Epithelial cell of esophagus (primary cell): ENCODE measurements around the gene UBTF.

Experiments
- DNase-seq: peaks from one replicate; pipeline ENCODE4 v3.0.0; 2010; ENCODE audit warnings: low read depth
- H3K4me3 ChIP-seq: 2 replicates; pipeline ENCODE4 v1.5.1; 2011; ENCODE audit warnings: mild to moderate bottlenecking, low read length, control low read depth
- CTCF ChIP-seq: IDR thresholded peaks from 2 replicates; pipeline ENCODE4 v1.5.1; 2011; ENCODE audit warnings: low read depth, mild to moderate bottlenecking, low read length, control low read depth, inconsistent platforms; ENCODE audit not compliant: insufficient read depth; ENCODE audit errors: missing control alignments

UBTF gene

GRCh38 chr17:44209786-44210341, 9.6 kb downstream of the UBTF start:
- H3K4me3 ChIP-seq, result no peak overlapping the region
- TF ChIP-seq CTCF, result no peak
- peak; percentile 73 for DNase-seq

GRCh38 chr17:44207743-44208142, 11.7 kb downstream of the UBTF start:
- DNase-seq, result no peak
- no peak for TF ChIP-seq CTCF

GRCh38 chr17:44207319-44207718, 12.2 kb downstream of the UBTF start:
- H3K4me3 ChIP-seq, result no peak overlapping the region
- no peak for TF ChIP-seq CTCF
- DNase-seq, result no peak

More at GRCh38 chr17:44207743-44208142, 11.7 kb downstream of the UBTF start:
- H3K4me3 ChIP-seq, result no peak overlapping the region

- TF ChIP-seq CTCF, result no peak
- DNase-seq, result no peak
- no peak overlapping the region for H3K4me3 ChIP-seq
These were observed 12.7 kb downstream of the UBTF start for GRCh38 chr17:44206825-44207155.

- no peak overlapping the region for H3K4me3 ChIP-seq
- TF ChIP-seq CTCF, result peak; percentile 26
- no peak for DNase-seq
These were observed 13.3 kb downstream of the UBTF start for GRCh38 chr17:44205962-44206824.

GRCh38 chr17:44204441-44204882, 15.0 kb downstream of the UBTF start:
- TF ChIP-seq CTCF, result no peak

GRCh38 chr17:44203731-44204440, 15.6 kb downstream of the UBTF start:
- peak; percentile 75 for TF ChIP-seq CTCF
- DNase-seq, result peak; percentile 37
- H3K4me3 ChIP-seq, result no peak overlapping the region

More at GRCh38 chr17:44204441-44204882, 15.0 kb downstream of the UBTF start:
- DNase-seq, result peak; percentile 61
- H3K4me3 ChIP-seq, result no peak overlapping the region
